Activated naive CD4-positive, alpha-beta T cell (primary cell): ENCODE measurements around the gene DNM2.
"Not testable (repeated sequence)": the region's sequence is repeated elsewhere in the genome, so short reads cannot be mapped to it uniquely, and the experiment has no call there.

Experiments used
- DNase-seq, 4 experiments: peaks; one replicate each; lab custom pipeline; 2025; lab: John Stamatoyannopoulos, UW

DNM2 gene

DNA sequence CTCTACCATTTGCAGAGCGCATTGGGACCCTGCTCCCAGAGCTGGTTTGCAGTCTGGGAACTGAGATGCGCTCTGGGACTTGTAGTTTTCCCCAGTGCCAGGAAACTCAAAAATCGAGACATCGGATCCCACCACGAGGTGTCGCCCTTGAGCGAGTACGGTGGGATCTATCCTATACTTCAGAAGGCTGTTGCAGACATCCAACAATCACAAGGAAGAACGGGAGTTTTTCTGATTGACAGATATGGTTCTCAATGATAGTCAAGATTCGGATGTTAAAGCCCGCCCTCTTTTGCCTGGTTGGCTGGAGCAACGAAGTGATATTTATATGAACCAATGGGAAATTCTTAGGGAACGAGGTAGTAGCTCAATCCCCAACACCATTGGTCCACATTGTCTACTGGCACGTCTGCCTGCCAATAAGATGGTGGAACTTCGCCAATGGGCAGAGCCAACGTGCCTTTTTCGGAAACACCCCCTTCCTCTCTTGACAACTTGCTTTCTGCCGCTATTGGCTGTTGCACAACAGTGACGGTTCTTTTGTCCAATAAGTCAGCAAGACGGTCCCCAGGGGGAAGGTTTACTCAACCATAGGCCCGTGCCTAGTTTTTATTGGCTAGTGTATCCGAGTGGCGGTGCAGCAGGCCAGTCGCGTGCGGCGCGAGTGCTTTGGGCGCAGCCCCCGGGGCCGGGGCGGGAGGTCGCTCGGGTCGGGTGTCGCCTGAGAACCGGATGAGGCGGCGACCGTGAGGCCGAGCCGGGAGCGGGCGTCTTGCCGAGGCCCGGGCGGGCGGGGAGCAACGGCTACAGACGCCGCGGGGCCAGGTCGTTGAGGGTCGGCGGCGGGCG lies at the start of gene DNM2:
Gene DNM2, plus strand, starts transcription at position 724 of the 849 bp plus-strand sequence. CDS start 164 bp downstream, outside the sequence.
- DNase-seq: peak; percentile 85 to 95 (median 94)

DNA sequence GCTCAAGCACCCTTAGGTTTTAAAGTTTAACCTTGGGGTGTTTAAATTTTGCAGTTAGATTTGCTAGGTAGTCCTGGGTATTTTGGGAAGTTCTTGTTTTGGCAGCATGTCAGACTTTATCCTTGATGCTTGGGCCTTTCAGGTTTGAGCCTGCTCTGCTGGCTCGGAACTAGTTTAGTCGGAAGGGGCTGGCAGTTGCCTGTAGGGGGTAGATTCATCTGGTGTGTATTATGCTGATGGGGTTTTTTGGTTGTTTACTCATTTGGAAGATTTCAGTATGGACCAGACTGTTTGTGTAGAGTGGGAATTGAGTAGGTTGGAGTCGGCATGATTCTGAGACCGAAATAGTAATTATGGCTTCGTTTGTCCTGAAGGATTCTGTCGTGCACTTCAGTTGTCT lies 48.6 kb upstream of the DNM2 start:
- DNase-seq: no peak

DNA sequence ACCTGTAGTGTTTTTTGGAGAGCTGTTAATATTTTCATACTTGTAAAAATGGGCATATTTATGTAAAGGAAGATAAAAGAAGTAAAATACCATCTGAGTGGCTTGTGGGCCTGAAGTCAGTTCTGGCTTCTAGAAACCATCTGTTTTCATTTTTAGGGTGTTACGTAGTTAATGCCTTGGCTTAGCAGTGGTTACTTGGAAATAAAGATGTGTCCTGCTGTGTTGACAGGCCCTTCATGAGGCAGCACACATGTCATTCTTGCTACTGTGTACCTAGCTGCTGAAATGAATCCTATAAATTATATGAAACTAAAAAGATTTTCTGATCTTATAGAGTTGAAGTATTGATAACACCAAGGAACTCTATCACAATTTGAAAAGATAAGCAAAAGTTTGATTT lies 47.7 kb upstream of the DNM2 start:
- no peak for DNase-seq

DNA sequence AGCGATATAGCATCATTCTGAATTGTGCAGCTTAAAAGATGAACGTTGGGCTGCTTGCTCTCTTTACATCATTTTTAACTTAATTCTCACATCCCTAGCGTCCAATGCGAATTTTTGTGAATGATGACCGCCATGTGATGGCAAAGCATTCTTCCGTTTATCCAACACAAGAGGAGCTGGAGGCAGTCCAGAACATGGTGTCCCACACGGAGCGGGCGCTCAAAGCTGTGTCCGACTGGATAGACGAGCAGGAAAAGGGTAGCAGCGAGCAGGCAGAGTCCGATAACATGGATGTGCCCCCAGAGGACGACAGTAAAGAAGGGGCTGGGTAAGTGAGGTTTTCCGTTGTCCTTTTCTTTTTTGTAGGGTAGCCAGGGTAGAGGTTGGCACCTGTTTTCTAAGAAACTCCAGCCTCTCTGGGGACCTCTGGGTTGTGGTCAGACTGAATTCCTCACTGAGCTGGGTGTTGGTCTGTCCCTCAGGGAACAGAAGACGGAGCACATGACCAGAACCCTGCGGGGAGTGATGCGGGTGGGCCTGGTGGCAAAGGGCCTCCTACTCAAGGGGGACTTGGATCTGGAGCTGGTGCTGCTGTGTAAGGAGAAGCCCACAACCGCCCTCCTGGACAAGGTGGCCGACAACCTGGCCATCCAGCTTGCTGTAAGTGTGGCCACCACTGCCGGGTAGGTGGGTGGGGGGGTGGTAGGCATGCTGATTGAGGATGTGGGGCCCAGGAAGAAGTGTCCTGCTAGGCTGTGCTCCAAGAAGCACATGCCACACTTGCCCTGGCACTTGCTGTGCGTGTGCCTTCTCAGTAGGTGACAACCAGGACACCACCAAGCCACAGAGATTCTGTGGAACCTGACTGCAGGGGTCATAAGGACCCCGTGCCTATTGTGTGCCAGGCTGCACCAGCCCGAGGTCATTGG lies 46.7 kb upstream of the DNM2 start:
- DNase-seq: no peak

DNA sequence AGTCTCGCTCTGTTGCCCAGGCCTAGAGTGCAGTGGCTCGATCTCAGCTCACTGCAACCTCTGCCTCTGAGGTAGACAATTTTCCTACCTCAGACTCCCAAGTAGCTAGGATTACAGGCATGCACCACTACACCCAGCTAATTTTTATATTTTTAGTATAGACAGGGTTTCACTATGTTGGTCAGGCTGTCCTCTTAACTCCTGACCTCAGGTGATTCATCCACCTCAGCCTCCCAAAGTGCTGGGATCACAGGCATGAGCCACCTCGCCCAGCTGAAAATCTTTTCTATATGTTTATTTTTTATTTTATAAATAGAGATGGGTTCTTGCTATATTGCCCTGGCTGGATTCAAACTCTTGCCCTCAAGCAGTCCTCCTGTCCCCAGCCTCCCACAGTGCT lies 46.0 kb upstream of the DNM2 start:
- not testable (repeated sequence) for DNase-seq

DNA sequence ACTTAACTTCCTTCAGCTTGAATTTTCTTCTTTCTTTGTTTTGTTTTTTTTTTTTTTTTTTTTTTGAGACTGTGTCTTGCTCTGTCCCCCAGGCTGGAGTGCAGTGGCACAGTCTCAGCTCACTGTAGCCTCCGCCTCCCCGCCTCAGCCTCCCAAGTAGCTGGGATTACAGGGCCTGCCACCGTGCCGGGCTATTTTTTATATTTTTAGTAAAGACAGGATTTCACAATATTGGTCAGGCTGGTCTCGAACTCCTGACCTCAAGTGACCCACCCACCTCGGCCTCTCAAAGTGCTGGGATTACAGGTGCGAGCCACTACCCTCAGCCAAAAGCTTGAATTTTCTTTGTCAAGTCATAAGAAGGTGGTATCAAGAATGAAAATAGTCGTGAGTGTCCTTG lies 42.7 kb upstream of the DNM2 start:
- DNase-seq: not testable (repeated sequence)

DNA sequence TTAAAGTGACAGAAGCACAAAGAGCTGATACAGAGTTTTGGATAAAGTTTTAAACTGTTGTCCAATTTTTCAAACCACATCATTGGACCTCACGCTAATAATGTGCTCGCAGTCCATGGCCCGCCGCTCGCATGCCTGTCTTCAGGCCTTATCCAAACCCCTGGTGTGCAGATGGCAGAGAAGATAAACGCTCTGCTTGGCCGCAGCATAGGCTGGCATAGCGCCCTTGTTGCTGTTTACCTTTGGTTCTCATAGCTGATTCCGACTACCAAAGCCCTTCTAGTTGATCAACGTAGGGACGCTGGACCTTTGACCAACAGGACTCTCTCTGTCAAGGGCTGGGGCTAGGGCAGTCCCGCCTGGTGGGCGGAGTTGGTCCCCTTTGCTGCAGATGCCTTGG lies 40.1 kb upstream of the DNM2 start:
- DNase-seq: no peak

DNA sequence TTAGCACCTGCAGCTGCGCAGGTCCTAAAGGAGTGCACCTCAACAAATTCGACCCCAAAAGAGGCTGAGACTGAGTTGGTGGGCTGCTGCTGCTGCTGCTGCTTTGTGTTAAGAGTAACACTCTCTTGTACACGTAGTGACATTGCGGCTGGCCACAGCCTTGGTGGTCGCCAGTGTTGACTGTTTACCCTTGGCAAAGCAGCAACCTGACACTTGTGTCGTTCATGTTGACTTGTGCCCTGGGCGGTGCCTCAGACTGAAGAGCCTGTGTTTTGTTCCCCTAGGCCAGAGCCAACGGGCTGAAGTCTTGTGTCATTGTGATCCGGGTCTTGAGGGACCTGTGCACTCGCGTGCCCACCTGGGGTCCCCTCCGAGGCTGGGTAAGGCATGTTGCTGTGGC lies 39.1 kb upstream of the DNM2 start:
- DNase-seq: no peak

DNA sequence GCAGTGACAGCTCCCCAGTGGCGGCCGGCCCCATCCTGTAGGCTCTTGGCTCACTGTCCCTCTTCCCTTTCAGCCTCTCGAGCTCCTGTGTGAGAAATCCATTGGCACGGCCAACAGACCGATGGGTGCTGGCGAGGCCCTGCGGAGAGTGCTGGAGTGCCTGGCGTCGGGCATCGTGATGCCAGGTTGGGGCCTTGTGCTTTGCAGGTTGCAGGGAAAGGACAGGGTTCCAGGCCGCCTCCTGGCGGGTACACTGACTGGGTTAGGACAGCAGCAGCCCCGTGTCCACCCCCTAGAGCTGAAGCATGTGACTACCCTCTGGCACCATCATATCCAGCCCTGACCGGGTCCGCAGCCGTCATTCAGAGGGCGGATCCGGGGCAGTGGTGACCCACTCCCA lies 38.1 kb upstream of the DNM2 start:
- no peak for DNase-seq

DNA sequence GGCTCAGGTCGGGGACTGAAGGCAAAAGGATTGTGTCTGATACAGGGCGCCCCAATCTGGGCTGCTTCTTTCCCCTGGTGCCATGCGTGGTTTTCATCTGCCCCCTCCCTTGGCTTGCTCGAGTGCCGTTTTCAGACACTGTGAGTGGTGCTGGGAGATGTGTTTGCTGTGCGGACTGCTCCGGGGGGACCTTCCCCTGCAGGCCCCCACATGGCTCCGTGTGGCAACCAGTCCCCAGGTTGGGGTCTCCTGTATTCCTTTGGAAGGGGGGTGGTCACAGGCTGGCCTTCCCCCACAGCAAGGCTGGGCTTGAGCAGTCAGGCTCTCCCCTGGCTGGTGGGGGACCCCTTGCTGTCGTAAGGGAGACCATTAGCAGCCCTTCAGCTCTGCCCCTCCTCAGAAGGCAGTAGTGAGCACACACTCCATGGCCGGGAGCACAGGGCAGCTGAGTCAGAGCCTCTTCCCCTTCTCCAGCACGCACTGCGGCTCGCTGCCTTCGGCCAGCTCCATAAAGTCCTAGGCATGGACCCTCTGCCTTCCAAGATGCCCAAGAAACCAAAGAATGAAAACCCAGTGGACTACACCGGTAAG lies 37.2 kb upstream of the DNM2 start:
- DNase-seq: no peak

DNA sequence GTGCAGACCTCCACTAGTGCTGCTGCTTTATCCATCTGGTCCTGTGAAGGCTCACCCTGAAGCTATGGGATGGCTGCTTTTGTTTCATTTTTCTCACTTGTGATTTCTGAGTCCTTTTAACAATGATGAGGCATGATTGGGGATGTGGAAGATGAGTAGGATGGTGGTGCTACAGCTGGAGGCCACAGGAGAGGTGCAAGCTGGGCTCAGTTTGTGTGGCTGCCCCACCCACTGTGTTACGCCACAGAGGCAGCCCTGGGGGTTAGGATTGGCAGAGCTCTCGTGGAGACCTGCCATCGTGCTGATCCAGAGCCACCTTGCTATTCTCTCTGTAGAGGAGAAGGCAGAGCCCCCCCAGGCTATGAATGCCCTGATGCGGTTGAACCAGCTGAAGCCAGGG lies 36.2 kb upstream of the DNM2 start:
- DNase-seq: no peak

DNA sequence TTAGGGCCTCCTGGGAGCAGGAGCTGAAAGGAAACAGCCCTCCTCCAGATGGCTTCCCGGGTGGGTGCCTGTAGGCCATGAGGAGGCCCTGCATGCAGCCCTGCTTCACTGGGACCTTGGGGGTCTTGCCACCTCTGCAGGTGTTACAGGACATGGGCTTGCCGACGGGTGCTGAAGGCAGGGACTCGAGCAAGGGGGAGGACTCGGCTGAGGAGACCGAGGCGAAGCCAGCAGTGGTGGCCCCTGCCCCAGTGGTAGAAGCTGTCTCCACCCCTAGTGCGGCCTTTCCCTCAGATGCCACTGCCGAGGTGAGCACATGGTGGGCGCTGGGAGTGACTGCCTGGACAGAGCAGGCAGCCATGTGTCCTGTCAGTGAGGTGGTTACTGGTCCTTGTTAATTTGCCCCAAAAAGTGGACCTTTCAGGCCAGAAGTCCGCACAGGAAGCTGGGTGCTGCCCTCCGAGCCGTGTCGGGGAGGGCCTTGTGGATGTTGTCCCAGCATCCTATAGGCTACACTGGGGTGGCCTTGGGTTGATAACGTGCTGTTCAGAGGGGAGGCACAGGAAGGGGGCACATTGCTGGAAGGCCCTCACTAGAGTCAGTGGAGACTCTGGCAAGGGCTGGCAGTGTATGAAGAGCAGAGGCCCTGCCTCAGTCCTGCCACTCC lies 35.3 kb upstream of the DNM2 start:
- no peak for DNase-seq

DNA sequence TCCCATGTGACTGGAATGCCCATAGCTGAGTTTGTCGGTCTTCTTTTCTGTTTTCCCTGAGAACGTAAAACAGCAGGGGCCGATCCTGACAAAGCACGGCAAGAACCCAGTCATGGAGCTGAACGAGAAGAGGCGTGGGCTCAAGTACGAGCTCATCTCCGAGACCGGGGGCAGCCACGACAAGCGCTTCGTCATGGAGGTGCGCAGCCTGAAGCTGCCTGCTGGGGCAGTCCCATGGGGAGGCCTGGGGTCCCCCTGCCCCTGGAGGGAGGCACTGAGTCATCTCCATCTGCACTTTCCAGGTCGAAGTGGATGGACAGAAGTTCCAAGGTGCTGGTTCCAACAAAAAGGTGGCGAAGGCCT lies 34.8 kb upstream of the DNM2 start:
- no peak for DNase-seq

DNA sequence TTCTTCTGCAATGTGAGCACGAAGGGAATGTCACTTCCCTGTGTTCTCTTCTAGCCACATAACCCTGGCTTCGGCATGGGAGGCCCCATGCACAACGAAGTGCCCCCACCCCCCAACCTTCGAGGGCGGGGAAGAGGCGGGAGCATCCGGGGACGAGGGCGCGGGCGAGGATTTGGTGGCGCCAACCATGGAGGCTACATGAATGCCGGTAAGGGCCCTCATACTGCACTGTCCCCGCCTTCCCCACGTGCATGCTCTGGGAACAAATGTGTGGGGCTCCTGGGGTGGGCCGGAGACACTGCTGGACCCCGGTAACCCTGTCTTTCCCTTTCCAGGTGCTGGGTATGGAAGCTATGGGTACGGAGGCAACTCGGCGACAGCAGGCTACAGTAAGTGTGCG lies 34.3 kb upstream of the DNM2 start:
- DNase-seq: no peak

DNA sequence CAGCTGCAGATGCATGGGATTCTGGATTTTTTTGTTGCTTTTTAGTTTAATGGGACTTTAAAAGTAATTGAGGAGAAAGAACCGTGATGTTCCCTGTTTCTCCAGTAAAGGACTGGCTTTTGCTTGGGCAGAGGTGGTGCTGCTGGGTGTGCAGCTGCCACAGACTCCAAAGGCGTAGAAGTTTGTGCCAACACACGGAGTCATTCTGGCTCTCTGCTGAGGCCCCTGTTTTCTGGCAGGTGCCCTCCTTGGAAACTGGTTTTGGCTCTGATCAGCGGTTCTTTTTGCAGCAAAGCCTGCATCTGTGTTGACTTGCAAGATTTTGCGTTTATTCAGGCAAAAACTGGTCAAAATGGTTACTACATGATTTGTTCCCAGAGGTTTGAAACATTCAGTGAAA lies 32.7 kb upstream of the DNM2 start:
- DNase-seq: no peak

DNA sequence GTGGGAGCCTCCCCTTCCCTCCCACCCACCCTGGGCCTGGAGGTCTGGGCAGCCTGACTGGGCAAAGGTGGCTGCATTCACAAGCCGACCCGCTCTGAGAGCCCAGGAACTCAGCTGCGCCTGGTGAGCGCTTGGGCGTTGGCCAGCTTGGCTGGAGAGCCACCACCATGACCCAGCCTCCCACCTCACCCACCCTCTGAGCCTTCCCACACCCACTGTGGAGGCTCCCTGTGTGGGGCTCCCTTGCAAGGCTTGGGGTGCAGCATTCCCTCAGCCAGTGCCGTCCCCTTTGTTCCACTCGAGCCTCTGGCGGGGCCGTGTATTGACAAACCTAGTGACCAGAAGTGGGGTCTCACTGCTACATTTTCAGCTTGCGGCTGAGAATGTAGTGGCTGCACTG lies 31.7 kb upstream of the DNM2 start:
- no peak for DNase-seq

DNA sequence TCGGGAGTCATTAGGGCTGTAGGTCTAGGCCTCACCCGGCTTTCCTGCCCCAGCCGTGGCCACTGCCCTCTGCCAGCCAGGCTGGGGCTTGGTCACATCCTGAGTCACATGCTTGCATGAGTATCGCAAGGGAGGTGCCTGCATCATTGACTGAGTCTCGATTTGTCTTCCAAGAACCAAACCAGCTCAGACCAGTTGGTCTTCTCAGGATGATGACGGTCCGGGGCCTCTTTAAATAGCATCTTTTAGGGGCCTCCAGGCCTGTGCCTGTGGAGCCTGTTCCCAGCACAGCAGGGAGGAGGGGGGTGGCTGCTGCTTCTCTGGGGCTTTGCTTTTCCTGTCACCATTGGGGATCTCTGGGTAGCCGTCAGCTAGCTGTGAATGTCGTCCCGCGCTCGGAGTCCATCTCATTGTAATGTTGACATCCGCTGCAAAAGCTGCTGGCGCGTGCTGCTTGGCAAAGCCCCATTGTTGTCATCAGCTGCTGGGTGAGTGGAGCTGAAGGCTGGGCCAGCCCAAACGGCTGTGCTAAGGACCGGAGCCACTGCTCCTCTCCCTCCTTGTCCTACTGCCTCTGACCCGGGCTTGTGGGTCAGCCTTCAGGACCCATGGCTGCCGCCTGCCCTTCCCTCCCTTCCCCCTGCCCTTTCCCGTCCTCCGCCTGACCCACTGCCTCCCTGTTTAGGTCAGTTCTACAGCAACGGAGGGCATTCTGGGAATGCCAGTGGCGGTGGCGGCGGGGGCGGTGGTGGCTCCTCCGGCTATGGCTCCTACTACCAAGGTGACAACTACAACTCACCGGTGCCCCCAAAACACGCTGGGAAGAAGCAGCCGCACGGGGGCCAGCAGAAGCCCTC lies 31.0 kb upstream of the DNM2 start:
- no peak for DNase-seq

DNA sequence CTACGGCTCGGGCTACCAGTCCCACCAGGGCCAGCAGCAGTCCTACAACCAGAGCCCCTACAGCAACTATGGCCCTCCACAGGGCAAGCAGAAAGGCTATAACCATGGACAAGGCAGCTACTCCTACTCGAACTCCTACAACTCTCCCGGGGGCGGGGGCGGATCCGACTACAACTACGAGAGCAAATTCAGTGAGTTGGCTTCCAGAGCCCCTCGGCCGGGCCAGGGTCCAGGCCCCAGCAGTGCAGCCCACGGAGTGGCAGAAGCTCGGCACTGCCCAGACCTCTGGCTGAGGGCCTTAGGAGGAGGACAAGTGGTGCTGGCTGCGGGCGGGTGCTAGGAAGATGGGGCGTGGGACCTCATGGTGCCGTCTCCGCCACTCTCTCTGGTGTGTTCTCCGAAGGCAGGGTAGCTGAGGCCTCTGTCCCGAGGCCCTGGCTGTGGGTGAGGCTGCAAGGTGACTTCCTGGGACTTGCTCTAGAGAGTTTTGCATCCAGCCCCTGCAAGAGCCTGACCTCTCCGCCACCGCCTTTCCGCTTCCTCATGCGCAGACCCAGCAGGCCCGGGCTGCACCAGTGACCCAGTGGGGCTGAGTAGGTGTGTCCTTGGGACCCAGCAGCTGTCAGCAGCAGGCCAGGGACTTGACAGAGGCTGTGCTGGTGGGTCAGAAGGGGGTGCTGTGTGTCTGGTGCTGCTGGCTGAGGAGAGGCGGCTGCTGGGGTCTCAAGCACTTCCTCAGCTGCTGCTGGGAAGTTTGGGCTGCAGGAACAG lies 30.2 kb upstream of the DNM2 start:
- DNase-seq: no peak

DNA sequence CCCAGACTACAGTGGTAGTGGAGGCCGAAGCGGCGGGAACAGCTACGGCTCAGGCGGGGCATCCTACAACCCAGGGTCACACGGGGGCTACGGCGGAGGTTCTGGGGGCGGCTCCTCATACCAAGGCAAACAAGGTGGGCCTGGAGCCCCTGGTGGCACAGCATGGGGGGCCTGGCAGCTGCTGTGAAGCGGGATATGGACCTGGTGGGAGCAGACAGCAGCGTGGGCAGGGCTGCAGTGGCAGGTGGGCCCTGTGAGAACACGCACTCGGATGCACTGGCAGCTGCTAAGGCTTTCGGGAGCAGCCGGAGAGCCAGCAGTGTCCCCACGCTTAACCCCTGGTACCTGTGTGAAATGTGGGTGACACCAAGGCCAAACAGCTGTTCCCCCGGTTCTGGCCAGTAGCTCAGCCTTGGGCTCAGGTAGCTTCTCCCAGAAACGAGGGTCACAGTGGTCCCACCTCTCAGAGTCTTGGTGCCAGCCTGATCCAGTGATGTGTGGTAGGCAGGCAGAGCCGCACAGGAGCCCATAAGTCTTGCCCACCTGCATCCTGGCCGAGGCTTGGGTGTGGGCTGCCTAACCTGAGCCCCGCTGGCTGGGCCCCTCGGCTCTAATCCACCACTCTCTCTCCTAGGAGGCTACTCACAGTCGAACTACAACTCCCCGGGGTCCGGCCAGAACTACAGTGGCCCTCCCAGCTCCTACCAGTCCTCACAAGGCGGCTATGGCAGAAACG lies 29.2 kb upstream of the DNM2 start:
- DNase-seq: no peak

DNA sequence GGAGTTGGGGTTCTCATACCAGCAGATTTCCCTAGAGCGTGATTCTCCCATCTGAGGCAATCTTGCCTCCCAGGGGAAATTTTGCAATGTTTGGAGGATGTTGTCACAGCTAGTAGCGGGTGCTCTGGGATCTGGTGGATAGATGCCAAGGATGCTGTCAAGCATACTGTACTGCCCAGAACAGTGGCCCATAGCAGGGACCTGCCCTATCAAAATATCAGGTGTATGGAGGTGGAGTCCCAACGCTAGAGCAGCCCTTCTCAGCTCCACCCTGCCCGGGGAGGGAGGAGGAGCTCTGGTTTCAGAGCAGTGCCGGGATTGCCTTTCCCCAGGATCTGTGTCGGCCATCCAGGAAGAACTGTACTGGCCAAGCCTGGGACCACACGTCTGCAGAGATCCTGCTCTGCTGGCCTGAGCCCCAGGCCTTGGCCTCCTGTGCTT lies 27.5 kb upstream of the DNM2 start:
- no peak for DNase-seq
